Astrocyte (in vitro differentiated cells and primary cell): ENCODE data around the gene MRPL53. TPM values are rescaled to one million over a fixed set of nuclear protein-coding genes. Genes with fewer than 3 reads are reported as not detected.

ENCODE experiments used
- DNase-seq: peaks from one replicate; pipeline ENCODE4 v3.0.0-alpha.2; 2010; ENCODE audit warnings: low read depth
- FAIRE-seq: peaks from 2 replicates; lab custom pipeline; 2011; peaks lifted over from hg19 to GRCh38; lab: Jason Lieb, UNC
- H2AFZ ChIP-seq: 2 replicates; pipeline ENCODE4 v1.6.0; 2012; ENCODE audit warnings: low read depth, low read length, inconsistent platforms
- H3K27ac ChIP-seq: 2 replicates; pipeline ENCODE4 v1.5.1; 2011; ENCODE audit warnings: low read depth, low read length, inconsistent platforms
- H3K27me3 ChIP-seq: 2 replicates; pipeline ENCODE4 v1.6.0; 2011; ENCODE audit warnings: low read length, inconsistent platforms; ENCODE audit not compliant: insufficient read depth
- H3K36me3 ChIP-seq: 2 replicates; pipeline ENCODE4 v1.5.1; 2011; ENCODE audit warnings: low read length, inconsistent platforms; ENCODE audit not compliant: insufficient read depth
- H3K4me1 ChIP-seq: 2 replicates; pipeline ENCODE4 v1.5.1; 2011; ENCODE audit warnings: low read length, inconsistent platforms; ENCODE audit not compliant: insufficient read depth
- H3K4me2 ChIP-seq: 2 replicates; pipeline ENCODE4 v1.6.0; 2012; ENCODE audit warnings: low read length, inconsistent platforms
- H3K4me3 ChIP-seq: 2 replicates; pipeline ENCODE4 v1.5.1; 2011; ENCODE audit warnings: low read depth, mild to moderate bottlenecking, low read length, inconsistent platforms; ENCODE audit not compliant: insufficient read depth
- H3K79me2 ChIP-seq: 2 replicates; pipeline ENCODE4 v1.6.0; 2012; ENCODE audit warnings: mild to moderate bottlenecking, low read length, inconsistent platforms; ENCODE audit not compliant: insufficient read depth
- H3K9ac ChIP-seq: 2 replicates; pipeline ENCODE4 v1.6.0; 2012; ENCODE audit warnings: mild to moderate bottlenecking, low read length, inconsistent platforms
- H3K9me3 ChIP-seq: 2 replicates; pipeline ENCODE4 v1.5.1; 2012; ENCODE audit warnings: low read depth, mild to moderate bottlenecking, low read length, inconsistent platforms; ENCODE audit not compliant: insufficient read depth
- H4K20me1 ChIP-seq: 2 replicates; pipeline ENCODE4 v1.6.0; 2012; ENCODE audit warnings: low read length, inconsistent platforms; ENCODE audit not compliant: insufficient read depth
- H3K27ac Mint-ChIP-seq: one replicate; pipeline ENCODE4 v1.8.0; 2021; ENCODE audit warnings: mild to moderate bottlenecking, mixed read lengths; ENCODE audit not compliant: unreplicated experiment
- H3K27me3 Mint-ChIP-seq: one replicate; pipeline ENCODE4 v1.8.0; 2021; ENCODE audit warnings: low read depth, mixed read lengths; ENCODE audit not compliant: unreplicated experiment
- H3K36me3 Mint-ChIP-seq: one replicate; pipeline ENCODE4 v1.8.0; 2021; ENCODE audit warnings: low read depth, mixed read lengths; ENCODE audit not compliant: unreplicated experiment
- H3K4me1 Mint-ChIP-seq: one replicate; pipeline ENCODE4 v1.8.0; 2021; ENCODE audit warnings: low read depth, mixed read lengths; ENCODE audit not compliant: unreplicated experiment
- H3K4me3 Mint-ChIP-seq: one replicate; pipeline ENCODE4 v1.8.0; 2021; ENCODE audit warnings: mild to moderate bottlenecking, moderate library complexity, mixed read lengths; ENCODE audit not compliant: unreplicated experiment
- H3K9me3 Mint-ChIP-seq: one replicate; pipeline ENCODE4 v1.8.0; 2021; ENCODE audit warnings: mild to moderate bottlenecking, mixed read lengths; ENCODE audit not compliant: unreplicated experiment
- EZH2 ChIP-seq: IDR thresholded peaks from 2 replicates; pipeline ENCODE4 v1.6.1; 2012; ENCODE audit warnings: mild to moderate bottlenecking, low read length, inconsistent platforms; ENCODE audit not compliant: insufficient read depth
- total RNA-seq: library from RNA; stranded (reverse); gene quantifications from 2 replicates; pipeline ENCODE4 v1.2.1, GENCODE V29; 2021
- TF ChIP-seq, protein P1 (sequence below): IDR thresholded peaks from 2 replicates; pipeline ENCODE4 v1.5.1; 2011; ENCODE audit warnings: low read depth, mild to moderate bottlenecking, inconsistent platforms, low read length, moderate library complexity; ENCODE audit not compliant: insufficient read depth

The MRPL53 gene
- total RNA-seq, 1 donor from 2014 or later, result 50.6 TPM

DNA sequence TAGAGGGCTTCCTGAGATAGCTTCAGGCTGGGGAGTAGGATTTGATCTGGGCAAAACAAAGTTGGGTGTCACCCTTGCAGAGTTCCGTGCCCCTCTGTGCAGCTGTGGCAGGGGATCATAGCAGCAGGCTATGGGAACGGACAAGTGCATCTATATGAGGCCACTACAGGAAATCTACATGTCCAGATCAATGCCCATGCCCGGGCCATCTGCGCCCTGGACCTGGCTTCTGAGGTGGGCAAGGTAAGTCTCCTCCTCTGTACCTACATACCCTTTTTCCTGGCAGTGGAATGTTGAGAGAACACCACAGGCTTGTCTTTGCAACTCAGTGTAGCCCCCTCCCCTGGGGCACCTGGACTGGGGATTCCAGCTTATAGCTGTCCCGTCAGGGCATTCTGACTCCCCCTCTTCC lies 47.5 kb downstream of the MRPL53 start:
- Histone ChIP-seq H3K36me3 (peaks cover 18% of the 10 kb centered on the region), H3K4me2 (no peak overlapping the region), H3K9me3 (no peaks in the 10 kb centered on the region), H4K20me1 (peaks cover 4% of the 10 kb centered on the region), H3K27ac (no peak overlapping the region), H3K27me3 (no peaks in the 10 kb centered on the region), H3K4me1 (peaks cover 29% of the 10 kb centered on the region), H3K9ac (no peak overlapping the region), H3K79me2 (no peaks in the 10 kb centered on the region), H3K4me3 (no peak overlapping the region), H2AFZ (no peak overlapping the region)
- DNase-seq (no peak), FAIRE-seq (no peak)
- Mint-ChIP-seq H3K27ac (peak overlapping the region; percentile 71), H3K9me3 (no peaks in the 10 kb centered on the region), H3K36me3 (peaks cover 18% of the 10 kb centered on the region), H3K4me3 (no peak overlapping the region), H3K4me1 (peaks cover 27% of the 10 kb centered on the region), H3K27me3 (no peaks in the 10 kb centered on the region)
- TF ChIP-seq, protein P1, sequence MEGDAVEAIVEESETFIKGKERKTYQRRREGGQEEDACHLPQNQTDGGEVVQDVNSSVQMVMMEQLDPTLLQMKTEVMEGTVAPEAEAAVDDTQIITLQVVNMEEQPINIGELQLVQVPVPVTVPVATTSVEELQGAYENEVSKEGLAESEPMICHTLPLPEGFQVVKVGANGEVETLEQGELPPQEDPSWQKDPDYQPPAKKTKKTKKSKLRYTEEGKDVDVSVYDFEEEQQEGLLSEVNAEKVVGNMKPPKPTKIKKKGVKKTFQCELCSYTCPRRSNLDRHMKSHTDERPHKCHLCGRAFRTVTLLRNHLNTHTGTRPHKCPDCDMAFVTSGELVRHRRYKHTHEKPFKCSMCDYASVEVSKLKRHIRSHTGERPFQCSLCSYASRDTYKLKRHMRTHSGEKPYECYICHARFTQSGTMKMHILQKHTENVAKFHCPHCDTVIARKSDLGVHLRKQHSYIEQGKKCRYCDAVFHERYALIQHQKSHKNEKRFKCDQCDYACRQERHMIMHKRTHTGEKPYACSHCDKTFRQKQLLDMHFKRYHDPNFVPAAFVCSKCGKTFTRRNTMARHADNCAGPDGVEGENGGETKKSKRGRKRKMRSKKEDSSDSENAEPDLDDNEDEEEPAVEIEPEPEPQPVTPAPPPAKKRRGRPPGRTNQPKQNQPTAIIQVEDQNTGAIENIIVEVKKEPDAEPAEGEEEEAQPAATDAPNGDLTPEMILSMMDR, result no peak
- TF ChIP-seq EZH2, result no peak

DNA sequence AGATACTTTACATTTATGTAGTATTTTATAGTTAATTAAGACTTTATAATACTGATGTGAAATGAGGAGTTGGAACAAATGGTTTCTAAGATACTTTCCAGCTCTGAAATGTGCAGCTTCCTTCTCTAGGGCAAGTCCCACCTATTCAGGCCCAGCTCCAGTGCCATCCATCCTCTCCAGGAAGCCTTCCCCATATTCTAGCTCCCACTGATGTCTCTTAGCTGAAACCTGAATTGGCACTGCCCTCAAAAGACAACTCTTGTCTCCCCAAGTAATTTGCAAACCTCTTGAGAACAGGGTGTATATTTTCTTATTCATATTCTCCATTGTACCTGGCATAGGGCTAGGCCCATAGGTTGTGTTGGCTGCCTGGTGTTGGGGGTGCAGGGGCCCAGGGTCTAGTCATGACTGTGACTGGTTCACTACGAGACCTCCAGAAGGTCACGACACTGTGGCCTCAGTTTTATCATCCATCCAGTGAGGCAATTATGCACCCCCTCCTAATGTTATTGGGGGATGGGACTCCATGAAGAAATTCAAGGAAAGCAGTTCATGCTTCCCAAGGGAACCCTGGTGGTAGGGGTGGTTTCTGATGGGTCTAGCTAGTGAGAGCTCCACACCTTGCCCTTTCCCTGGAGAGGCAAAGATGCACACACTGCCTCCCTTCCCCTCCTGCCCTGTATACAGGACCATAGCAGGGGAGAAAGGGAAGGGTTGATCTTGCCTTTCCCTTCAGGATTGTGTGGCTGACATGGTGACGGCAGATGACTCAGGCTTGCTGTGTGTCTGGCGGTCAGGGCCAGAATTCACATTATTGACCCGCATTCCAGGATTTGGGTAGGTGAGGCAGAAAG lies 48.1 kb downstream of the MRPL53 start:
- no peaks in the 10 kb centered on the region for H3K79me2 ChIP-seq
- H3K27me3 ChIP-seq, result no peaks in the 10 kb centered on the region
- H3K9ac ChIP-seq, result no peak overlapping the region
- no peak overlapping the region for H2AFZ ChIP-seq
- no peak overlapping the region for H3K4me2 ChIP-seq
- H3K4me3 ChIP-seq, result no peak overlapping the region
- peaks cover 27% of the 10 kb centered on the region for H3K4me1 ChIP-seq
- Mint-ChIP-seq H3K36me3 (peaks cover 14% of the 10 kb centered on the region), H3K4me1 (peaks cover 27% of the 10 kb centered on the region), H3K4me3 (no peak overlapping the region), H3K9me3 (no peaks in the 10 kb centered on the region), H3K27me3 (no peaks in the 10 kb centered on the region), H3K27ac (peak overlapping the region; percentile 71)
- H3K27ac ChIP-seq, result no peak overlapping the region
- H4K20me1 ChIP-seq, result peaks cover 4% of the 10 kb centered on the region
- TF ChIP-seq, protein P1, result no peak
- no peak for TF ChIP-seq EZH2
- H3K36me3 ChIP-seq, result peaks cover 14% of the 10 kb centered on the region
- FAIRE-seq (no peak), DNase-seq (no peak)
- no peaks in the 10 kb centered on the region for H3K9me3 ChIP-seq
